C4-2B (cell line): ENCODE results near the gene HS3ST4.

Source experiments
- ZFX ChIP-seq: fragments of 450-650 bp; IDR thresholded peaks from 2 replicates; pipeline ENCODE4 v1.6.1; 2017
- TF ChIP-seq, protein P1 (sequence below): fragments of 450-650 bp; conservative IDR thresholded peaks from 2 replicates; pipeline ENCODE4 v1.5.1; 2017; ENCODE audit warnings: mild to moderate bottlenecking

DNA sequence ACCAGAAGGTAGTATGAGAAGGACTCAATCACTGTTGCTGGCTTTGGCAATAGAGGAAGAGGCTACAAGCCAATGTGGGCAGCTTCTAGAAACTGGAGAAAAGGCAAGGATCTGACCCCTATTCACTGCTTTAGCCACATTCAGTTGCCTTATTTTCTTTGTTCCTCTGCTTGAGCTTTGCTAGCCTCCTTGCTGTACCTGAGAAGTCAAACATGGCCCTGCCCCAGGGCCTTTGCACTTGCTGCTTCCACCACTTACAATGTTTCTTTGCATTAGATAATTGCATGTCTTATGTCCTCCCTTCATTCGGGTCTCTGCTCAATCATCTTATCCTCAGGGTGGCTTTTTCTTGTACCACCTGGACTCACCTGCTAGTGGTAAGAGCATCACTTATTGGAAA, 15.8 kb downstream of the HS3ST4 start:
- TF ChIP-seq, protein P1, sequence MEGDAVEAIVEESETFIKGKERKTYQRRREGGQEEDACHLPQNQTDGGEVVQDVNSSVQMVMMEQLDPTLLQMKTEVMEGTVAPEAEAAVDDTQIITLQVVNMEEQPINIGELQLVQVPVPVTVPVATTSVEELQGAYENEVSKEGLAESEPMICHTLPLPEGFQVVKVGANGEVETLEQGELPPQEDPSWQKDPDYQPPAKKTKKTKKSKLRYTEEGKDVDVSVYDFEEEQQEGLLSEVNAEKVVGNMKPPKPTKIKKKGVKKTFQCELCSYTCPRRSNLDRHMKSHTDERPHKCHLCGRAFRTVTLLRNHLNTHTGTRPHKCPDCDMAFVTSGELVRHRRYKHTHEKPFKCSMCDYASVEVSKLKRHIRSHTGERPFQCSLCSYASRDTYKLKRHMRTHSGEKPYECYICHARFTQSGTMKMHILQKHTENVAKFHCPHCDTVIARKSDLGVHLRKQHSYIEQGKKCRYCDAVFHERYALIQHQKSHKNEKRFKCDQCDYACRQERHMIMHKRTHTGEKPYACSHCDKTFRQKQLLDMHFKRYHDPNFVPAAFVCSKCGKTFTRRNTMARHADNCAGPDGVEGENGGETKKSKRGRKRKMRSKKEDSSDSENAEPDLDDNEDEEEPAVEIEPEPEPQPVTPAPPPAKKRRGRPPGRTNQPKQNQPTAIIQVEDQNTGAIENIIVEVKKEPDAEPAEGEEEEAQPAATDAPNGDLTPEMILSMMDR, result no peak
- TF ChIP-seq ZFX, result no peak
